GM19193 (cell line): Measurements from ENCODE around the gene GPC6.

Source experiments
- POLR2A ChIP-seq: IDR thresholded peaks from 4 replicates; pipeline ENCODE4 v1.6.1; 2011; ENCODE audit not compliant: insufficient read depth, insufficient read length; ENCODE audit errors: extremely low read depth

GPC6 gene

GRCh38 chr13:94247890-94248289, 1021.3 kb downstream of the GPC6 start:
- no peak for TF ChIP-seq POLR2A

DNA sequence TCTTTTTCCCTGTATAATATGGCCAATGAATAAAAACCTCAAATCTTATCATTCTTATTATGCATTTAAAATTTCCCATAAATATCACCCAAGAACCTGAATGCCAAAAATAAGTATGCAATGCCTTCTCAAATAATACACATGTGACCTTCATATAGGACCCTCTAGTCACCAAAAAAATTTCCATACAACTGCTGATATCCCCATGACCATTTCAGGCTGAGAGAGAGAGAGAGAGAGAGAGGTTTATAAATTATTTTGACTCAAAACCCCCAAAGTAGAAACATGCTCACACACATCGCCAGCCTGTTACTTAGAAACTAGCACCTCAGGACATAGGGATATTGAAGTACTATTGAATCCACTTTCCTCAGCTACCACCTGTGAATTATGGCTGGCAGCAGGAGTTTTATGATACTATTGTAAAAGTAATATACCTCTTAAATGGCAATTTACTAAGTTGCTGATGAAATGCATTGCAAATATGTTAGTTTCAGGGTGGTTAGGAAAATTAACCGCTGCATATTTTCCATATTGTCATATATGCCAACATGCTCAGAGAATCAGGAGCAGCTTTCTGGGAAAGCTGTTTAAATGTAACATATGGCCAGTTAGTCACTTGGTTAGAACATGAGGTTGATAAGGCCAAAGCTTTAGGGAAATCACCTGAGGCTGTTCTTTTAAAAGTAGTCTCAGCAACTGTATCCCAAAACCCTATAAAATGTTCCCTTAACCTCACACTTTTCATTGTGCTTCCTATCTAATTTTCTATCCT, 1022.0 kb downstream of the GPC6 start:
- TF ChIP-seq POLR2A = no peak

GRCh38 chr13:94249512-94249911, 1022.9 kb downstream of the GPC6 start:
- TF ChIP-seq POLR2A = no peak

- TF ChIP-seq POLR2A = no peak
Measured at GRCh38 chr13:94251831-94252608, 1025.4 kb downstream of the GPC6 start.

DNA sequence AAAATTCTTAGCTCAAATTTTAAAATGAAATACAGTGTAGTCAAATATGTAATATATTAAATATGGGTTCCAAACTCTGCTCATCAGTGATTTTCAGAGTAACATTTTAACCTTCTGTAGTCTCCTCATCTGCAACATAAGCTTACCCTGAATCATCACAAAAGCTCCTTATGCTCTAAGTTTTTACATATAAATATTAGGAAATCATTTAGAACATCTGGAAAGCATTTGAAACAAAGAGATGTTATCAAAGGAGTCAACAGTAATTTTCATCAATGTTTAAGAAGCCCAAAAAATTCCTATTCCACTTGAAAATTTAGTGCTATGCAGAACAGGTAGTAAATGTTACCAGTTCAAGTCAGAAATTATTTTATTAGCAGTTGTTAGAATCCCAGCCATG, 1028.1 kb downstream of the GPC6 start:
- TF ChIP-seq POLR2A = no peak

- TF ChIP-seq POLR2A = no peak
Measured at GRCh38 chr13:94256721-94257120, 1030.1 kb downstream of the GPC6 start.

DNA sequence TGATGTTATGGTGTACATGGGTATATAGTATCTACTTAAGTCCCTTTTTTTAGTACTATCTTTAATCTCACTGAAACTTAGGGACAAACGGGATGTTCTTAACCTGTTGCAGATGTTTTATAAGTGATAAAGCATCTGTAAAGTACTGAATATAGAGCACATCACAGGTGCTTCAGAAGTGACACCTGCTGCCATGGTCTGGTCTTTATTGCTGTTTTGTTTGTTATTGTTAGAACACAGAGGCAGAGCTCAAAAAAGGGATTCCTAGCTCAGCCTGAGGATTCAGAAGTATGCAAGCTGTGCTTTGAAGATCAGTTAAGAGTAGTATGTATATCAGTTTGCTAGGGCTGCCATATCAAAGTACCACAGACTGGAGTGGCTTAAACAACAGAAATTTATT, 1033.4 kb downstream of the GPC6 start:
- TF ChIP-seq POLR2A = no peak

DNA sequence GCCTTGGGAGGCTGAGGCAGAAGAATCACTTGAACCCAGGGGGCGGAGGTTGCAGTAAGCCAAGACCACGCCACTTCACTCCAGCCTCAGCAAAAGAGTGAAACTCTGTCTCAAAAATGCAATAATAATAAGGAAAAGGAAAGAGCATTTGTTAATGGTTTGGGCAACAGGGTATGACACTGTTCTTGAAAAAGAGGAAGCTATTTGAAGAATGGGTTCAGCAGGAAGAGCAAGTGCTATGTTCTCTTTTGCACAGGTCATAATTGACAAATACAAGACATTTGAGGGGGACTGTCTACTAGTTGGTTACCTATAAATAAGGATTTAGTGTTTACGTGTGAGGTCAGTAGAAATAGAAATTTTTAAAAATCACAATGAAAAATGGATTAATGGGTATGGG, 1034.6 kb downstream of the GPC6 start:
- TF ChIP-seq POLR2A = no peak

DNA sequence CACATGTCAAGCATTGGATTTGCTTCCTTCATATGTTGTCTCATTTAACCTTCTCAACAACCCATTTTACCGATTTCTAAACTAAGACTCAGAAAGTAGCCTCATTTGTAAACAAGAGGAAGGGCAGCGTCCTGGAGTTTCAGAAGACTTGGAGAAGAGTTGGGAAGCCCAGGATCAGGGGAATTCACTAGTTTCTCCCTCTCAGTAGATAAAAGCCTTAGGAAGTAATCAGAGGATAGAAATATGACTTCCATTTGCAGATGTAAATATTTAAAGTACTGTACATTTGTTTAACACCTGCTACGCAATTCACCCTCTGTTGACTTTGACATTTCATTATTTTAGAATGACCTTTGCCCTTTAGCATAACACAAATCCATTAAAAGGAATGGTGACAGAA, 1036.4 kb downstream of the GPC6 start:
- TF ChIP-seq POLR2A = no peak

- TF ChIP-seq POLR2A = no peak
Measured at GRCh38 chr13:94267581-94268366, 1041.2 kb downstream of the GPC6 start.

DNA sequence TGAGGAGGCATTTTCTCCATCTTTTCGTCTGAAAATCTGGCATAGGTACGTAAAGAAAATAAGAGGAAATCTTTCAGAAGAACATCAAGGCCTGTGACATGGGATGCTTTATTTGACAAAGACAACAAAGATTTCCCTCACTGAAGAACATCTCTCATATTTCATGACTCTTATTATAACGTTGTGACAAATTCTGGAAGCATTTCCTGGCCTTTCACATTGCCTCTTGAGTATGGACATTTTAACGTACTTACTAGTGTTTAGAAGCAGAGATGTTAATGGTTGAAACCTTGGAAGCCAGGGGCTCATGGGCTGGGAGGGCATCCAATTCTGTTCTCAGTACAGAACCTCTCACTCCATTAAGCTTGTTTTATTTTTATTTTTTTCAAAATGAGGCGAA, 1042.1 kb downstream of the GPC6 start:
- TF ChIP-seq POLR2A = no peak

- no peak for TF ChIP-seq POLR2A
Measured at GRCh38 chr13:94269557-94269956, 1043.0 kb downstream of the GPC6 start.

DNA sequence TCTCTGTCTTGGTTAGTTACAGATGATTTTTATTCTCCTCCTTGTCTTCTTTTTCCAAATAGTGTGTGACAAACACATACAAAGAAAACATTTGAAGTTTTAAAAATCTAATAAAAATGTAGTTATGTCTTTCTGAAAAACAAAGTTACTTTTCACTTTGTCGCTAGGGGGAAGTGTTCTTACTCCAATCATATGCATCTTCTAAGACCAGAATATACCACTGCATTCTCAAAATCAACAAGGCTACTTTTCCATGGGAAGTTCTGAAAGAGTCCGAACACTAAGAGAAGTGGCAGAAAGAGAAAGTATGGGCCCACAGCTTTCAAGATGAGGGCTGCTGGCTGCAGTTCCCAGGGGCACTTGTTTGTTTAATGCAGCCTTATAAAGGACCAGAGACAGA, 1043.9 kb downstream of the GPC6 start:
- TF ChIP-seq POLR2A = no peak

- no peak for TF ChIP-seq POLR2A
Measured at GRCh38 chr13:94272038-94272437, 1045.4 kb downstream of the GPC6 start.

- TF ChIP-seq POLR2A = no peak
Measured at GRCh38 chr13:94280349-94280748, 1053.7 kb downstream of the GPC6 start.
